Hepatocyte (in vitro differentiated cells): ENCODE data around the gene PHC1. TPM values are rescaled to one million over a fixed set of nuclear protein-coding genes. Genes with fewer than 3 reads are reported as not detected.
A peak's percentile ranks its signal among the peaks of the same experiment; 100 is the strongest.

ENCODE experiments used
- DNase-seq: peaks from one replicate; pipeline ENCODE4 v3.0.0-alpha.2; 2016; ENCODE audit warnings: low spot score
- H2AFZ ChIP-seq: fragments of 200-600 bp; sonication (generic); 2 replicates; pipeline ENCODE4 v1.6.0; 2016; ENCODE audit warnings: antibody characterized with exemption, mild to moderate bottlenecking
- H3K27ac ChIP-seq: fragments of 200-600 bp; sonication (generic); 2 replicates; pipeline ENCODE4 v1.5.1; 2016; ENCODE audit warnings: mild to moderate bottlenecking
- H3K27me3 ChIP-seq: fragments of 200-600 bp; sonication (generic); 2 replicates; pipeline ENCODE4 v1.6.1; 2016
- H3K36me3 ChIP-seq: fragments of 200-600 bp; sonication (generic); replicated peaks from 2 replicates; pipeline ENCODE4 v1.5.1; 2016; ENCODE audit warnings: low read depth; ENCODE audit not compliant: insufficient read depth
- H3K4me1 ChIP-seq: fragments of 200-600 bp; sonication (generic); 2 replicates; pipeline ENCODE4 v1.5.1; 2016; ENCODE audit warnings: mild to moderate bottlenecking, moderate library complexity; ENCODE audit not compliant: insufficient read depth
- H3K4me2 ChIP-seq: fragments of 200-600 bp; sonication (generic); 2 replicates; pipeline ENCODE4 v1.6.0; 2016
- H3K4me3 ChIP-seq: fragments of 200-600 bp; sonication (generic); 2 replicates; pipeline ENCODE4 v1.5.1; 2016; ENCODE audit warnings: mild to moderate bottlenecking
- H3K79me2 ChIP-seq: fragments of 200-600 bp; sonication (generic); 2 replicates; pipeline ENCODE4 v1.6.0; 2017; ENCODE audit warnings: mild to moderate bottlenecking
- H3K9me2 ChIP-seq: fragments of 200-600 bp; sonication (generic); replicated peaks from 2 replicates; pipeline ENCODE4 v1.6.0; 2017; ENCODE audit warnings: mild to moderate bottlenecking; ENCODE audit not compliant: insufficient read depth
- H3K9me3 ChIP-seq: fragments of 200-600 bp; sonication (generic); 2 replicates; pipeline ENCODE4 v1.5.1; 2016; ENCODE audit warnings: low read depth, mild to moderate bottlenecking
- H4K20me1 ChIP-seq: fragments of 200-600 bp; sonication (generic); 2 replicates; pipeline ENCODE4 v1.6.0; 2016; ENCODE audit warnings: mild to moderate bottlenecking; ENCODE audit not compliant: insufficient read depth, poor library complexity, severe bottlenecking
- EZH2 ChIP-seq: fragments of 200-600 bp; sonication (generic); IDR thresholded peaks from 2 replicates; pipeline ENCODE4 v1.6.1; 2016; ENCODE audit warnings: antibody characterized with exemption, mild to moderate bottlenecking, borderline replicate concordance
- EZH2phosphoT487 ChIP-seq: fragments of 200-600 bp; sonication (generic); IDR thresholded peaks from one replicate; pipeline ENCODE4 v1.6.1; 2018; ENCODE audit warnings: antibody characterized with exemption, mild to moderate bottlenecking, low read depth, moderate library complexity; ENCODE audit not compliant: unreplicated experiment, severe bottlenecking
- WGBS: methylation state at CpG from one replicate; pipeline ENCODE4 v1.1.6; 2016; ENCODE audit warnings: low lambda C conversion rate; ENCODE audit errors: missing lambda C conversion rate; 5-methylcytosine and 5-hydroxymethylcytosine counted together
- polyA plus RNA-seq: library from polyadenylated mRNA; unstranded; fragments of >200 nt; fragmentation: Nextera tagmentation; extraction: Ambion mirVana; gene quantifications from 2 replicates; pipeline ENCODE4 v1.2.1, GENCODE V29; 2016
- total RNA-seq: library from RNA; depleted of rRNA; stranded (reverse); fragments of >200 nt; gene quantifications from 2 replicates; pipeline ENCODE4 v1.2.3, GENCODE V29; 2014
- TF ChIP-seq, protein P1 (sequence below): fragments of 200-600 bp; sonication (generic); IDR thresholded peaks from 2 replicates; pipeline ENCODE4 v1.5.1; 2016; ENCODE audit warnings: antibody characterized with exemption, mild to moderate bottlenecking; ENCODE audit not compliant: poor library complexity

The PHC1 gene
- total and polyA plus RNA-seq, 2 experiments from 2014 or later: 25.8 to 38.8 TPM

DNA sequence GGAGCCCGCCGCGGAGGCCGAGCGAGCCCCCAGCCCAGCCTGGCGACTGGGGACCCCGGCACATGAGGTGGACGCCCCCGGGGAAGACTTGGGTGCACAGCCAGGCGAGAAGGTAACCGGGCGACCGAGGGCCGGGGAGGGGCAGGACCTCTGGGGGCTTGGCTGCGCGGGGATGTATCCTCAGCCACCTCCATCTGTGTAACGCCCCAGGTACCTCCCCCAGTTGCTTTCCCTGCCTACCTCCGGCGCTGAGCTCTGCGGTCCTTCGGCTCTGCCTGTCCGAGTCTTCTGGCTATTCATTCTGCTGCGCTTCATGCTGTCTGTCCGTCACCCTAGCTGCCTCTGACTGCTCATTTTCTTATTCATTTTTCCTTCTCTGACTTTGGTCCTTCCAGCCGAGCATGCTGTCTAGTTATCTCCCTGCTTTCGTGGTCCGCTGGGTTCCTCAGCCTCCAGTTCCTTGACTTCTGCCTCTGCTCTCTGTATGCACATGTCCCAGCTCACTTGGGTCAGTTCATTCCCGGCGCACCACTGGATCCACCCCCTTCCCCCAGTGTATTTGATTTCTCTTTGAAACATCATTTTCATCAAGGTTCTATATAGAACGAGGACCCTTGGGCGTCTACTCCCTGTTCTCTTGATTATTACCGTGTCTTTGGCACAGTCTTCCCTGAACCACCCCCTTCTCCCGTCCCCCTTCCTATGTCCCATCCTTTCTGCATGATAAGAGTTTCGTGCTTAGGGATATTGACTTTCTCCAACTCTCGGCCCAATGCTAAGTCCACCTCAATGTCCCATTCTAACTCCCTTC lies 612 bp downstream of the PHC1 start:
- TF ChIP-seq EZH2 (no peak), EZH2phosphoT487 (no peak)
- TF ChIP-seq, protein P1, sequence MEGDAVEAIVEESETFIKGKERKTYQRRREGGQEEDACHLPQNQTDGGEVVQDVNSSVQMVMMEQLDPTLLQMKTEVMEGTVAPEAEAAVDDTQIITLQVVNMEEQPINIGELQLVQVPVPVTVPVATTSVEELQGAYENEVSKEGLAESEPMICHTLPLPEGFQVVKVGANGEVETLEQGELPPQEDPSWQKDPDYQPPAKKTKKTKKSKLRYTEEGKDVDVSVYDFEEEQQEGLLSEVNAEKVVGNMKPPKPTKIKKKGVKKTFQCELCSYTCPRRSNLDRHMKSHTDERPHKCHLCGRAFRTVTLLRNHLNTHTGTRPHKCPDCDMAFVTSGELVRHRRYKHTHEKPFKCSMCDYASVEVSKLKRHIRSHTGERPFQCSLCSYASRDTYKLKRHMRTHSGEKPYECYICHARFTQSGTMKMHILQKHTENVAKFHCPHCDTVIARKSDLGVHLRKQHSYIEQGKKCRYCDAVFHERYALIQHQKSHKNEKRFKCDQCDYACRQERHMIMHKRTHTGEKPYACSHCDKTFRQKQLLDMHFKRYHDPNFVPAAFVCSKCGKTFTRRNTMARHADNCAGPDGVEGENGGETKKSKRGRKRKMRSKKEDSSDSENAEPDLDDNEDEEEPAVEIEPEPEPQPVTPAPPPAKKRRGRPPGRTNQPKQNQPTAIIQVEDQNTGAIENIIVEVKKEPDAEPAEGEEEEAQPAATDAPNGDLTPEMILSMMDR: no peak
- DNase-seq: peak; percentile 76
- WGBS: 2% methylated on average over 22 of the region's 35 CpGs
- peak overlapping the region; percentile 90 for H3K27ac ChIP-seq
- no peaks in the 10 kb centered on the region for H3K9me2 ChIP-seq
- H3K4me2 ChIP-seq: peak overlapping the region; percentile 88
- no peaks in the 10 kb centered on the region for H3K27me3 ChIP-seq
- H3K9me3 ChIP-seq: no peaks in the 10 kb centered on the region
- H3K79me2 ChIP-seq: peaks cover 30% of the 10 kb centered on the region
- peaks cover 33% of the 10 kb centered on the region for H3K4me1 ChIP-seq
- no peaks in the 10 kb centered on the region for H4K20me1 ChIP-seq
- H2AFZ ChIP-seq: peak overlapping the region; percentile 71
- peak overlapping the region; percentile 79 for H3K4me3 ChIP-seq
- H3K36me3 ChIP-seq: no peaks in the 10 kb centered on the region

DNA sequence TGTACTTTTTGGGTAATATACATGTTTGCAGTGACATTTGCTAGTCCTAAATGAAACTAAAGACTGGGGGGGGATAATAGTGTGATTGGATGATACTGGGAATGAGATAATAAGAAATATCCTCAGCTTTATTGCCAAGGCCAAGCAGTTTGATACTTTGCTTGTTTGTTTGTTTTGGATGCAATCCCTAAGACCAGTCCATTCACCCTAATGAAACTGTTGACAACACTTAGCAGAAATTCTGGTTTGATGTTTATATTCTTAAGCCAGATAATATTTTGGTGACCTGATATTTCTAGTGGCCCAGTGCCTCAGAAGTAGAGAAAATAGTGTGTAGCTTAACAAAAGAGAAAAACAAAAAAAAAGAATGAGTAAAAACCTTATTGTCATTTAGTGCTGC lies 1.8 kb downstream of the PHC1 start:
- peaks cover 33% of the 10 kb centered on the region for H3K4me1 ChIP-seq
- peak overlapping the region; percentile 88 for H3K4me2 ChIP-seq
- DNase-seq: no peak
- H3K79me2 ChIP-seq: peaks cover 30% of the 10 kb centered on the region
- TF ChIP-seq EZH2phosphoT487: no peak
- no peak for TF ChIP-seq EZH2
- TF ChIP-seq, protein P1: no peak
- no peaks in the 10 kb centered on the region for H3K36me3 ChIP-seq
- H3K27ac ChIP-seq: no peak overlapping the region
- no peak overlapping the region for H3K4me3 ChIP-seq
- H3K9me2 ChIP-seq: no peaks in the 10 kb centered on the region
- no peak overlapping the region for H2AFZ ChIP-seq
- H3K27me3 ChIP-seq: no peaks in the 10 kb centered on the region
- H3K9me3 ChIP-seq: no peaks in the 10 kb centered on the region
- H4K20me1 ChIP-seq: no peaks in the 10 kb centered on the region

DNA sequence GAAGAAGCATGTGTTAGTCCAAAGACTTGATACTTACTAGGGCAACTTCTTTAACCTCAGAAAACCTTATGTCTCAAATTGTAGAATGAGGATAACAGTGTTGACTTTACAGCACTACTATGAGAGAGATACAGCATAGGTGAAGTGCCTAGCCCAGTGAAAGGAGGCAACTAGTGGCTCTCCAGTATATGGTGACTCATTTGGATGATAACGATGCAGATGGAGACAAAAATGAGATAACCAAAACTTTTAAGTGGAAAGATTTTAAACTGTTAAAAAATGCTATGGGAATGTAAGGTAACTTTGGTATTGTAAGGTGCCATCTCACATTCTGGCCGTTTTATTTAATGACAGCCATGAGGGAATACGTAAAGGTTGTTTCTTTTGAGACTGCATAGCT lies 2.7 kb downstream of the PHC1 start:
- TF ChIP-seq EZH2phosphoT487: no peak
- TF ChIP-seq, protein P1: no peak
- TF ChIP-seq EZH2: no peak
- 84% methylated on average over 3 of the region's 3 CpGs for WGBS
- H3K4me2 ChIP-seq: no peak overlapping the region

More for the DNA sequence above, 2.7 kb downstream of the PHC1 start:
- H3K79me2 ChIP-seq: peaks cover 30% of the 10 kb centered on the region
- H3K9me2 ChIP-seq: no peaks in the 10 kb centered on the region
- H3K4me1 ChIP-seq: peaks cover 25% of the 10 kb centered on the region
- H3K36me3 ChIP-seq: no peaks in the 10 kb centered on the region
- H3K27ac ChIP-seq: no peak overlapping the region
- no peak overlapping the region for H3K4me3 ChIP-seq
- H3K27me3 ChIP-seq: no peaks in the 10 kb centered on the region
- H4K20me1 ChIP-seq: no peaks in the 10 kb centered on the region
- H2AFZ ChIP-seq: no peak overlapping the region
- no peak for DNase-seq
- H3K9me3 ChIP-seq: no peaks in the 10 kb centered on the region
